Upper lobe of left lung (tissue), 6 donors: ENCODE measurements around the gene PRKCI. TPM values are rescaled to one million over a fixed set of nuclear protein-coding genes. Genes with fewer than 3 reads are reported as not detected.

ENCODE experiments used
- ATAC-seq, 2 donors: fragments of 200-7000 bp; cut with Tn5 transposase; one replicate each; pipeline ENCODE4 v1.9.1; 2022; ENCODE audit warnings: mild to moderate bottlenecking in 2 of 2, moderate library complexity in 2 of 2; ENCODE audit not compliant: low FRiP score in 2 of 2
- DNase-seq, 2 donors: peaks; one replicate each; pipeline ENCODE4 v3.0.0-alpha.2; 2019 to 2020
- H3K27ac ChIP-seq, 4 donors: fragments of 200-600 bp; sonication (generic); one replicate each; pipeline ENCODE4 v1.5.1; 2016 to 2019
- H3K27me3 ChIP-seq, 4 donors: fragments of 200-600 bp; sonication (generic); one replicate each; pipeline ENCODE4 v1.5.1; 2017 to 2019
- H3K36me3 ChIP-seq, 4 donors: fragments of 200-600 bp; sonication (generic); one replicate each; pipeline ENCODE4 v1.5.1; 2016 to 2019
- H3K4me1 ChIP-seq, 4 donors: fragments of 200-600 bp; sonication (generic); one replicate each; pipeline ENCODE4 v1.5.1; 2018 to 2019
- H3K4me3 ChIP-seq, 4 donors: fragments of 200-600 bp; sonication (generic); one replicate each; pipeline ENCODE4 v1.5.1; 2017 to 2019; ENCODE audit warnings: mild to moderate bottlenecking in 2 of 4, moderate library complexity in 1 of 4
- H3K9me3 ChIP-seq, 4 donors: fragments of 200-600 bp; sonication (generic); one replicate each; pipeline ENCODE4 v1.5.1; 2018 to 2019
- EP300 ChIP-seq, 4 donors: sonication (generic); formaldehyde crosslinking; IDR thresholded peaks; one replicate each; pipeline ENCODE4 v1.5.1; 2017; ENCODE audit warnings: antibody characterized with exemption in 4 of 4, control low read depth in 2 of 4
- POLR2A ChIP-seq, 4 donors: fragments of 450-650 bp; IDR thresholded peaks; one replicate each; pipeline ENCODE4 v1.5.1; 2016 to 2017; ENCODE audit warnings: antibody characterized with exemption in 4 of 4, mild to moderate bottlenecking in 2 of 4
- POLR2AphosphoS5 ChIP-seq, 2 donors: sonication (generic); formaldehyde crosslinking; IDR thresholded peaks; one replicate each; pipeline ENCODE4 v1.5.1; 2017; ENCODE audit warnings: antibody characterized with exemption in 2 of 2
- WGBS, 2 donors: methylation state at CpG; one replicate each; pipeline ENCODE4 v1.1.5; 2017 to 2018; 5-methylcytosine and 5-hydroxymethylcytosine counted together
- total RNA-seq, 6 donors: library from RNA; depleted of rRNA in 4 of 6; stranded (reverse); fragments of >200 nt in 4 of 6; gene quantifications; one replicate each; pipeline versions ENCODE4 v1.1.0 to v1.2.1, GENCODE V29; 2016 to 2021
- TF ChIP-seq, protein P1 (sequence below), 6 experiments: fragments of 450-650 bp in 4 of 6; fragments of 200-600 bp in 2 of 6; sonication (generic) in 2 of 6; IDR thresholded peaks; one replicate each; pipeline ENCODE4 v1.5.1; 2016 to 2019; ENCODE audit warnings: antibody characterized with exemption in 6 of 6
- donor health status: DM: no; HTN: no; CAD: no; lungs with moderate emphysema.
- donor health status: DM: no; HTN: yes; CAD: no; lungs with severe emphysema.

PRKCI gene
- total RNA-seq, 6 donors from 2014 or later, result 24.7 to 94.7 (median 37.0) TPM

- Histone ChIP-seq H3K27me3 (no peaks in the 10 kb centered on the region), H3K36me3 (no peaks in the 10 kb centered on the region), H3K4me1 (peaks cover 0 to 5% (median 0%) of the 10 kb centered on the region in 4 donors), H3K4me3 (no peak overlapping the region), H3K27ac (no peak overlapping the region), H3K9me3 (no peaks in the 10 kb centered on the region)
- ATAC-seq (no peak), DNase-seq (no peak)
- 42 to 60% methylated on average over 6 of the region's 6 CpGs for WGBS, 2 donors
- TF ChIP-seq POLR2A (IDR thresholded peaks at IDR 0.05) (no peak), EP300 (IDR thresholded peaks at IDR 0.05) (no peak), POLR2AphosphoS5 (IDR thresholded peaks at IDR 0.05) (no peak)
- TF ChIP-seq, protein P1, sequence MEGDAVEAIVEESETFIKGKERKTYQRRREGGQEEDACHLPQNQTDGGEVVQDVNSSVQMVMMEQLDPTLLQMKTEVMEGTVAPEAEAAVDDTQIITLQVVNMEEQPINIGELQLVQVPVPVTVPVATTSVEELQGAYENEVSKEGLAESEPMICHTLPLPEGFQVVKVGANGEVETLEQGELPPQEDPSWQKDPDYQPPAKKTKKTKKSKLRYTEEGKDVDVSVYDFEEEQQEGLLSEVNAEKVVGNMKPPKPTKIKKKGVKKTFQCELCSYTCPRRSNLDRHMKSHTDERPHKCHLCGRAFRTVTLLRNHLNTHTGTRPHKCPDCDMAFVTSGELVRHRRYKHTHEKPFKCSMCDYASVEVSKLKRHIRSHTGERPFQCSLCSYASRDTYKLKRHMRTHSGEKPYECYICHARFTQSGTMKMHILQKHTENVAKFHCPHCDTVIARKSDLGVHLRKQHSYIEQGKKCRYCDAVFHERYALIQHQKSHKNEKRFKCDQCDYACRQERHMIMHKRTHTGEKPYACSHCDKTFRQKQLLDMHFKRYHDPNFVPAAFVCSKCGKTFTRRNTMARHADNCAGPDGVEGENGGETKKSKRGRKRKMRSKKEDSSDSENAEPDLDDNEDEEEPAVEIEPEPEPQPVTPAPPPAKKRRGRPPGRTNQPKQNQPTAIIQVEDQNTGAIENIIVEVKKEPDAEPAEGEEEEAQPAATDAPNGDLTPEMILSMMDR (IDR thresholded peaks at IDR 0.05), result no peak
Measured at GRCh38 chr3:170207717-170208116, 14.5 kb upstream of the PRKCI start.

DNA sequence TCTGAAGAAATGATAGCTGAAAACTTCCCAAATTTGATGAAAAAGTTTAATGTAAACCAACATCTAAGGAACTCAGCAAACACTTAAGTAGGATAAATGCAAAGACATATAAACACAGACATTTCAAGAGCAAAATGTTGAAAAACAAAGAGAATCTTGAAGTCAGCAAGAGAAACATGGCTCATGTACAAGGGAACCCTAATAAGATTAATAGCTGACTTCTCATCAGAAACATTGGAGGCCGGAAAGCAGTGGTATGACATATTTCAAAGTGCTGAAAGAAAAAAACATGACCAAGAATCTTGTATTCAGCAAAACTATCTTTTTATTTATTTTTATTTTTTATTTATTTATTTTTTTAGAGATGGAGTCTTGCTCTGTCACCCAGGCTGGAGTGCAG is 10.6 kb upstream of the PRKCI start:
- ATAC-seq (no peak), DNase-seq (no peak)
- no peaks in the 10 kb centered on the region for H3K9me3 ChIP-seq
- H3K36me3 ChIP-seq, result no peaks in the 10 kb centered on the region
- H3K4me1 ChIP-seq, result no peaks in the 10 kb centered on the region
- 95 to 100% methylated on average over 1 of the region's 1 CpG for whole genome bisulfite sequencing, 2 donors
- no peak for TF ChIP-seq EP300 (IDR thresholded peaks at IDR 0.05)
- H3K27me3 ChIP-seq, result no peaks in the 10 kb centered on the region
- H3K4me3 ChIP-seq, result no peak overlapping the region
- H3K27ac ChIP-seq, result no peak overlapping the region

- DNase-seq (no peak), ATAC-seq (no peak)
- TF ChIP-seq EP300 (IDR thresholded peaks at IDR 0.05), result no peak
- TF ChIP-seq POLR2AphosphoS5 (IDR thresholded peaks at IDR 0.05), result no peak
- Histone ChIP-seq H3K9me3 (no peaks in the 10 kb centered on the region), H3K4me3 (no peak overlapping the region), H3K27me3 (no peaks in the 10 kb centered on the region), H3K4me1 (peaks cover 0 to 21% (median 2%) of the 10 kb centered on the region in 4 donors), H3K27ac (no peak overlapping the region), H3K36me3 (no peaks in the 10 kb centered on the region)
- 94 to 97% methylated on average over 1 of the region's 1 CpG for WGBS, 2 donors
Measured at GRCh38 chr3:170219850-170220249, 2.4 kb upstream of the PRKCI start.

GRCh38 chr3:170220871-170221270 is 1.4 kb upstream of the PRKCI start:
- no peak for DNase-seq
- 85 to 89% methylated on average over 4 of the region's 4 CpGs for WGBS, 2 donors
- H3K27me3 ChIP-seq, result no peaks in the 10 kb centered on the region

GRCh38 chr3:170222647-170223541 is 670 bp downstream of the PRKCI start:
- TF ChIP-seq, protein P1 (IDR thresholded peaks at IDR 0.05), result peak in 2 of 6 experiments; percentile 14 to 29
- TF ChIP-seq POLR2AphosphoS5 (IDR thresholded peaks at IDR 0.05), result no peak
- H3K27ac ChIP-seq, result peak overlapping the region; percentile 91 to 96 (median 93)
- H3K27me3 ChIP-seq, result no peaks in the 10 kb centered on the region
- peak; percentile 58 to 59 for ATAC-seq
- peak overlapping the region; percentile 73 to 93 (median 88) for H3K4me3 ChIP-seq
- H3K4me1 ChIP-seq, result peaks cover 2 to 23% (median 9%) of the 10 kb centered on the region in 4 donors
- no peaks in the 10 kb centered on the region for H3K36me3 ChIP-seq
- DNase-seq, result peak in 1 of 2 donors; percentile 37
- WGBS, 2 donors, result 0 to 1% methylated on average over 21 to 27 of the region's 42 CpGs
- H3K9me3 ChIP-seq, result no peaks in the 10 kb centered on the region

More at GRCh38 chr3:170220871-170221270, 1.4 kb upstream of the PRKCI start:
- Histone ChIP-seq H3K27ac (no peak overlapping the region), H3K4me1 (peaks cover 0 to 22% (median 2%) of the 10 kb centered on the region in 4 donors), H3K36me3 (no peaks in the 10 kb centered on the region), H3K9me3 (no peaks in the 10 kb centered on the region), H3K4me3 (no peak overlapping the region)
- TF ChIP-seq POLR2A (IDR thresholded peaks at IDR 0.05), result no peak
- TF ChIP-seq, protein P1 (IDR thresholded peaks at IDR 0.05), result no peak
- TF ChIP-seq POLR2AphosphoS5 (IDR thresholded peaks at IDR 0.05), result no peak
- no peak for TF ChIP-seq EP300 (IDR thresholded peaks at IDR 0.05)
- no peak for ATAC-seq
